Glomerular visceral epithelial cell (primary cell): Measurements from ENCODE around the gene ERVH48-1.
A peak's percentile ranks its signal among the peaks of the same experiment; 100 is the strongest.
"Not testable (repeated sequence)": the region's sequence is repeated elsewhere in the genome, so short reads cannot be mapped to it uniquely, and the experiment has no call there.

Source experiments
- DNase-seq: peaks from one replicate; pipeline ENCODE4 v3.0.0-alpha.2; 2016; ENCODE audit errors: extremely low spot score

Gene ERVH48-1

GRCh38 chr21:42908484-42908883, 16.9 kb downstream of the ERVH48-1 start:
- DNase-seq = not testable (repeated sequence)

- DNase-seq = no peak
These were observed 19.2 kb downstream of the ERVH48-1 start for GRCh38 chr21:42906233-42906632.

GRCh38 chr21:42905195-42905594, 20.2 kb downstream of the ERVH48-1 start:
- no peak for DNase-seq

GRCh38 chr21:42903817-42904216, 21.6 kb downstream of the ERVH48-1 start:
- DNase-seq = no peak

GRCh38 chr21:42900446-42900845, 25.0 kb downstream of the ERVH48-1 start:
- no peak for DNase-seq

GRCh38 chr21:42892931-42893755, 32.3 kb downstream of the ERVH48-1 start, which contains the start of gene NDUFV3:
Gene NDUFV3 (plus strand): TSS chr21:42893309. CDS start chr21:42893334, 25 bp downstream.
- peak; percentile 99 for DNase-seq

GRCh38 chr21:42892582-42892930, 32.9 kb downstream of the ERVH48-1 start:
- no peak for DNase-seq

GRCh38 chr21:42887326-42887725, 38.1 kb downstream of the ERVH48-1 start:
- no peak for DNase-seq

- DNase-seq = no peak
These were observed 41.5 kb downstream of the ERVH48-1 start for GRCh38 chr21:42883921-42884320.

GRCh38 chr21:42880352-42880751, 45.1 kb downstream of the ERVH48-1 start:
- DNase-seq = no peak

GRCh38 chr21:42878993-42879787, 46.2 kb downstream of the ERVH48-1 start, which contains the start of gene WDR4:
Gene WDR4 (minus strand): TSS chr21:42879539. CDS start chr21:42879495, 44 bp downstream.
- peak; percentile 98 for DNase-seq

GRCh38 chr21:42878678-42878992, 46.8 kb downstream of the ERVH48-1 start:
- no peak for DNase-seq

GRCh38 chr21:42875811-42876210, 49.6 kb downstream of the ERVH48-1 start:
- not testable (repeated sequence) for DNase-seq

- DNase-seq = no peak
These were observed 52.3 kb downstream of the ERVH48-1 start for GRCh38 chr21:42873096-42873495.

GRCh38 chr21:42868196-42868595, 57.2 kb downstream of the ERVH48-1 start:
- no peak for DNase-seq
